K562 (cell line): Measurements from ENCODE around the gene C1orf21.

Source experiments
- ATF1 ChIP-seq, 2 experiments: fragments of 450-650 bp in 1 of 2; IDR thresholded peaks; 2 replicates each; pipeline ENCODE4 v1.6.1; 2016; ENCODE audit warnings: missing compliant biosample characterization in 1 of 2, missing genetic modification characterization in 1 of 2
- EZH2 ChIP-seq: IDR thresholded peaks from 2 replicates; pipeline ENCODE4 v1.6.1; 2012; ENCODE audit warnings: low read depth, mild to moderate bottlenecking, inconsistent platforms, low read length, borderline replicate concordance
- NBN ChIP-seq: fragments of 450-650 bp; IDR thresholded peaks from 2 replicates; pipeline ENCODE4 v1.6.1; 2016; ENCODE audit warnings: low read depth, mild to moderate bottlenecking
- NFRKB ChIP-seq: fragments of 450-650 bp; IDR thresholded peaks from 2 replicates; pipeline ENCODE4 v1.6.1; 2016; ENCODE audit warnings: low read depth
- PCBP2 ChIP-seq: fragments of 200-400 bp; formaldehyde crosslinking; IDR thresholded peaks from 2 replicates; pipeline ENCODE4 v1.6.1; 2018; ENCODE audit warnings: low read length, low read depth, mild to moderate bottlenecking, moderate library complexity; ENCODE audit not compliant: poor library complexity, severe bottlenecking
- POLR2A ChIP-seq: fragments of 450-650 bp; conservative IDR thresholded peaks from 2 replicates; pipeline ENCODE4 v1.6.1; 2016
- PTTG1 ChIP-seq: fragments of 450-650 bp; IDR thresholded peaks from 2 replicates; pipeline ENCODE4 v1.6.1; 2016; ENCODE audit warnings: low read depth, mild to moderate bottlenecking, missing genetic modification characterization, missing compliant biosample characterization
- TOE1 ChIP-seq, 2 experiments: fragments of 450-650 bp in 1 of 2; sonication (generic) in 1 of 2; formaldehyde crosslinking in 1 of 2; IDR thresholded peaks; 2 replicates each; pipeline versions ENCODE4 v1.7.1 to v1.8.0; 2016 to 2022; ENCODE audit warnings: borderline replicate concordance in 2 of 2, mild to moderate bottlenecking in 2 of 2, antibody characterized with exemption in 1 of 2, inconsistent platforms in 1 of 2, low read depth in 1 of 2, missing genetic modification reagents in 1 of 2, moderate library complexity in 1 of 2

DNA sequence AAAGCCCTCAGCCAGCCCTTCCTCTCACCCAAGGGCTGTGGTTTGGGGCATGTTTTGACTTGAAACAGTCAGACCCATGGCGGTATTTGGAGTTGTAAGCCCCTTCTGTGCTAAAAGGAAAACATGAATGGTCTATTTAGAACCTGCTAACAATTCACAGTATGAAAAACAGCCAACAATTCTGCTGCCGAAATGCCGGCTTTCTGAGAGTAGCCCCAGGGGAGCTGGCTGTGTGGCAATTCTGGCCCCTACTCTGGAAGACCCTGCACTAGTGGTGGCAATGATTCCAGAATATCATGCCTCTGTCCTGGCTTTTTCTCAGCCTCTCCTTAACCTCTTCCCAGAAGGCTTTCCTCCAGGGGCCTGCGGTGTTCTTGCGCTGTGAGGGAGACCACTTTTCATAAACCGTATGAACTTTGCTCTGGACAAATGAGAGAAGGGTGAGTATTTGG lies 249.2 kb downstream of the C1orf21 start:
- TF ChIP-seq POLR2A (no peak), ATF1 (CRISPR knock-in tag; IDR thresholded peaks at IDR 0.05) (no peak), ATF1 (tag; IDR thresholded peaks at IDR 0.05) (no peak), EZH2 (no peak), NFRKB (no peak), PCBP2 (no peak), PTTG1 (tag) (no peak), NBN (no peak), TOE1 (IDR thresholded peaks at IDR 0.05; ENCODE audit: borderline replicate concordance) (no peak), TOE1 (CRISPR knock-in tag; IDR thresholded peaks at IDR 0.05; ENCODE audit: borderline replicate concordance, low read depth) (no peak)
